ENCODE data around the gene OPCML.

Gene OPCML

DNA sequence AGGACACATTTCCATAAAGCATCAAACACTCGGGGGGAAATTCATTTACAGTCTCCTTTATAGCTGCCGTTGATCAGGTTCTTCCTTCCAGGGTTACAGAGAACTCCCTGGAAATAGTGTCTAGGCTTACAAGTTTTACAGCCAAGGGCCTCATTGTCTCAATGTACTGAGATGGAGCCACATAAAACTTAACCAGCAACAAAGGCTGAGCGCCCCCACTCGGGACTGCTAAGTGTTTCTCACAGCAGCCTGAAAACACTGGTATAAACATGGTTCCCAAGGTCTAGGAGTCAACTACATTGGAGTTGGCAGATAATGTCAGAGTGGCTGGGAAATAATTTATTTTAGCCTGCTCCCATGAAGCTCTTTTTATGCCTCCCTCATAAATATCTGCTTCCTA is 686.2 kb downstream of the OPCML start:
- TF ChIP-seq, protein P1, sequence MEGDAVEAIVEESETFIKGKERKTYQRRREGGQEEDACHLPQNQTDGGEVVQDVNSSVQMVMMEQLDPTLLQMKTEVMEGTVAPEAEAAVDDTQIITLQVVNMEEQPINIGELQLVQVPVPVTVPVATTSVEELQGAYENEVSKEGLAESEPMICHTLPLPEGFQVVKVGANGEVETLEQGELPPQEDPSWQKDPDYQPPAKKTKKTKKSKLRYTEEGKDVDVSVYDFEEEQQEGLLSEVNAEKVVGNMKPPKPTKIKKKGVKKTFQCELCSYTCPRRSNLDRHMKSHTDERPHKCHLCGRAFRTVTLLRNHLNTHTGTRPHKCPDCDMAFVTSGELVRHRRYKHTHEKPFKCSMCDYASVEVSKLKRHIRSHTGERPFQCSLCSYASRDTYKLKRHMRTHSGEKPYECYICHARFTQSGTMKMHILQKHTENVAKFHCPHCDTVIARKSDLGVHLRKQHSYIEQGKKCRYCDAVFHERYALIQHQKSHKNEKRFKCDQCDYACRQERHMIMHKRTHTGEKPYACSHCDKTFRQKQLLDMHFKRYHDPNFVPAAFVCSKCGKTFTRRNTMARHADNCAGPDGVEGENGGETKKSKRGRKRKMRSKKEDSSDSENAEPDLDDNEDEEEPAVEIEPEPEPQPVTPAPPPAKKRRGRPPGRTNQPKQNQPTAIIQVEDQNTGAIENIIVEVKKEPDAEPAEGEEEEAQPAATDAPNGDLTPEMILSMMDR (IDR thresholded peaks at IDR 0.05; ENCODE audit: extremely low read depth, missing control alignments): no peak
- no peak for DNase-seq (ENCODE audit: low spot score)

DNA sequence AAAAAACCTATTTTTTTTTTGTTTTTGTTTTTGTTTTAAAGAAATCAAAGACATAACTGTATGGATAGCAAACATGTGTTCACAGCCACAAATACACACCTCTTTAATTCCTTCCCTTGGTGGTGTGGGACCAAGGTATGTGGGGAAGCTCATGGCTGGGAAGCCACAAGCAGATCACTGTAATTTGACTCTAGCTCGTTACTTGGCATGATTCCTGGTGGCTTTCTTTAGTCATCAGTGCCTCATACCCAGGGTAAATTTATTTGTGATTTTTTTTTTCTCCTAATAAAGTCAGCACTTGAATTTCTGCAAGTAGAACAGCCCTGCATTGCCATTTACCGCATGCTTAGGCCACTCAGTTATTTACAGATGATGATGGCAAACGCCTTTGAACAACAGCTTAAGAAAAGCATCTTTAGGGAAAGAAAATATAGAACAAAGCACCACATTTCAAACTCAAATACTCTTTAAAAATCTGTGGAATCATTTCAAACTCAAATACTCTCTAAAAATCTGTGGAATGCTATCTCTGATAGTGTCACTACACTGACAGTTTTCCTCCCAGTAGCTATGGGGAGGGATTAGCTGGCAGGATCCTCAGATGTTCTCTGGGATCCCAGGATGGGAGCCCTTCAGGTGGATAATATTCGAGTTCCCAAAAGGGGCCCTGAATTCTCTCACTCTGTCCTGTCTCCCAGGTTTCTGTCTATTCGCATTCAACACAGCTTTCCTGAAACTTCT is 687.2 kb downstream of the OPCML start:
- no peak for DNase-seq (ENCODE audit: low spot score)
- TF ChIP-seq, protein P1 (IDR thresholded peaks at IDR 0.05; ENCODE audit: extremely low read depth, missing control alignments): no peak

DNA sequence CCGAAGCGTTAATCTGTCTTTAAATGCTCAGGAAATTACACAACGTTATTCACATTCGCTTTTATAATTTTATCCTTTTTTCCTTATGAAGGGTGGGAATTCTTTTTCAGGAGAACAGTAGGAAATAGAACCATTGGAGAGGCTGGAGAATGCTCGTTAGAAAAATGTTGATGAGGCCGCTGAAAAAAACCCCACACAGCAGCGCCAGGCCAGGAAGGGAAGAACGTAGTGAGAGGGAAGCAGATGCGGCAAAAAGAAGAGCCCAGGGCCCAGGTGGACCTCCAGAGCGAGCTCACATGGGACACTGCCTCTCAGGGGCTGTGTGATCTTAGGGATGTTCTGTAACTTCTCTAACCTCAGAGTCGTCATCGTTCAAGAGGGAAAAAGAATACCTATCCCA is 691.6 kb downstream of the OPCML start:
- TF ChIP-seq, protein P1 (IDR thresholded peaks at IDR 0.05; ENCODE audit: extremely low read depth, missing control alignments): no peak

DNA sequence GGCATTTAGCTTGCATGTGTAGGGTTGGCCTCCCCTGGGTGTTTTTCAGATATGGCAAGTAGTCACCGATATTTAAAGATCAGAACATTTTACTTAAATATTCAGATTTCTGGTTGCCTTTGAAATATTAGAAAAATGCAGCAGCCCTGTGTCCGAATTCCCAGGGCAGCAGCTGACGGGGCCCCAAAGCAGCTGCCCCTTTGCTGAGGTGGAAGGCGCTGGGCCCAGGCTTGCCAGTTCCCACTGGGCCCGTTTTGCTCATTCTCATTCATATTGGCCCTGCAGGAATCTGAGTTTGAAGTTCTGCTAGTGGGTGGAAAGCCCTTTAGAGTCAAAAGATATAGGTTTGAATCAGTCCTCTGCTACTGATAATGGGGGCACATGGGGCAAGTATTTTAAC is 692.1 kb downstream of the OPCML start:
- no peak for DNase-seq (ENCODE audit: low spot score)
- TF ChIP-seq, protein P1 (IDR thresholded peaks at IDR 0.05; ENCODE audit: extremely low read depth, missing control alignments): no peak

More for the DNA sequence above, 691.6 kb downstream of the OPCML start:
- no peak for DNase-seq (ENCODE audit: low spot score)

DNA sequence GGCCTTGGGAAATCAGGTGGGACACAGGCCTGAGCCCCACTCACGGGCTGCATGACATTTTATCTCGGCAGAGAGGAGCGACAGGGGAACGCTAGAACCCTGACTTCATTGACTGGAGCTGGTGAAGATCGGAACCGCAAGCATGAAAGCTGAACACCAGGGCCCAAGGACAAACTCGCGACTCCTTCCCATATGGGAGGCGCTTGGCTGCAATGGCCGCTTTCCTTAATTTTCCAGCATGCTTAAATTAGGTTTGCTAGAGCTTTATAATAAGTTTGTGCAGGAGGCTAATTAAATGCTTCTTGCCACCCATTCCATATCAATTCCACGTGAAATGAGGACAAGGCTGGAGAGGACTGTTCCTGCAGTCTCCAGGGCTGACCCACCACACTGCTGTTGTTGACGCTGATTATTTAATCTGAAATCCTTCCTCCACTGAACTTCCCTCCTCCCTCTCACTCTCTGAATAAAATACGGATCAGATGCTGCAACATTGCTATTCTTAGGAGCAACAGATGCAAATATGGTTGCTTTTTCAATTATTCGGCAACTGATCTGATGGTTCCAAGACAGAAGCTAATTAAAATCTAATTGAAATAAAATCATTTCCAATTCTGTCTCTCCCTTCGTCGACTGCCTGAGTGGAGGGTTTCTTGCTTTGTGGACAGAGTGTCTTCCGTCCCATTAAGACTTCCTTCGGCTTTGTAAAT is 692.9 kb downstream of the OPCML start:
- DNase-seq (ENCODE audit: low spot score): no peak
- TF ChIP-seq, protein P1 (IDR thresholded peaks at IDR 0.05; ENCODE audit: extremely low read depth, missing control alignments): no peak

DNA sequence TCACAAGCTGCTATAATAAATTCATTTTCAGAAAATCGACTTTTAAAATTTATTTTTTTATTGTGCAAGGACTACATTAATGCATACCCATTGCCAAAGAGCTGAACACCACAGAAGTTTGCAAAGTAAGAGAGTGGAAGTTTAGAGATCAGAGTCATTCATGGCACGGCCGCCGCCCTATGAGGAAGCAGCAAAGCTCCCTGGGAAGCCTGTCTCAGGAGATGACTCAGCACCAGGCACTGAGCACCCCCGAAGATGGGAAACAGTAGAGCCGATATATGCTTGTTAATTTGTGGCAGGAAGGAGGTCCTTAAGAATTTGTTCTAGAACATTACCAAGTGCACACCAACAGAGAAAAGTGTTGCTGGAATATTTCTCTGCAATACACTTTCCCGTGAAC is 693.7 kb downstream of the OPCML start:
- TF ChIP-seq, protein P1 (IDR thresholded peaks at IDR 0.05; ENCODE audit: extremely low read depth, missing control alignments): no peak
- no peak for DNase-seq (ENCODE audit: low spot score)

DNA sequence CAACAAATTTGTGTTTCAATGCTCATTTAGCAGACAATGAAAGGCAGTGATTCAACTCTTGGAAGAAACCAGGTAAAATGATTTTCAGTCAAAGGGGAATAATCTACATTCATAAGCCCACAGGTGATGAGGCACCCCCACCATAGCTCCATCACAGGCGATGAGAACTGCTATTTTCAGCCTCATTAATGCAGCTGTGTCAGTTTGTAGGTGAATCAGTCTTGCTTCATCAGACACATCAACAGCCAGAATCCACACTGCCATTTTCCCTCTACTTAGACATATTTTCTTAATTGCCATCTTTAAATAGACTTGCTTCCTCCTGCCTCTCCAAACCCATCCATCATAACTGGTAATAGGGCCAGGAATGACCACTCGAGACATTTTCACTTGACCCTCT is 701.0 kb downstream of the OPCML start:
- no peak for DNase-seq (ENCODE audit: low spot score)
- TF ChIP-seq, protein P1 (IDR thresholded peaks at IDR 0.05; ENCODE audit: extremely low read depth, missing control alignments): no peak
